NT2/D1 (cell line): ENCODE results near the gene ZSWIM6.

Experiments
- DNase-seq: peaks from one replicate; pipeline ENCODE4 v3.0.0-alpha.2; 2011; ENCODE audit warnings: low read depth, low spot score
- H3K27me3 ChIP-seq: 2 replicates; pipeline ENCODE4 v1.6.0; 2011; ENCODE audit warnings: mild to moderate bottlenecking; ENCODE audit not compliant: insufficient read length, insufficient read depth
- H3K36me3 ChIP-seq: 2 replicates; pipeline ENCODE4 v1.6.1; 2011; ENCODE audit warnings: mild to moderate bottlenecking, low read length, mixed read lengths; ENCODE audit not compliant: insufficient read depth, insufficient read length
- H3K4me1 ChIP-seq: 2 replicates; pipeline ENCODE4 v1.5.1; 2011; ENCODE audit not compliant: insufficient read depth, insufficient read length
- H3K4me3 ChIP-seq: 2 replicates; pipeline ENCODE4 v1.5.1; 2011; ENCODE audit warnings: low read depth; ENCODE audit not compliant: insufficient read length
- H3K9ac ChIP-seq: 2 replicates; pipeline ENCODE4 v1.6.0; 2011; ENCODE audit warnings: low read depth; ENCODE audit not compliant: insufficient read length
- H3K9me3 ChIP-seq: 2 replicates; pipeline ENCODE4 v1.5.1; 2011; ENCODE audit warnings: mild to moderate bottlenecking, low read length; ENCODE audit not compliant: insufficient read depth
- SUZ12 ChIP-seq: IDR thresholded peaks from 2 replicates; pipeline ENCODE4 v1.6.1; 2011; ENCODE audit not compliant: insufficient read length, insufficient read depth; ENCODE audit errors: extremely low read depth
- YY1 ChIP-seq: IDR thresholded peaks from 2 replicates; pipeline ENCODE4 v1.6.1; 2011; ENCODE audit not compliant: insufficient read length, insufficient read depth
- ZNF274 ChIP-seq: IDR thresholded peaks from 2 replicates; pipeline ENCODE4 v1.6.1; 2011; ENCODE audit warnings: mild to moderate bottlenecking, low read depth, low read length

Gene ZSWIM6

GRCh38 chr5:61290791-61291210, 41.3 kb upstream of the ZSWIM6 start:
- Histone ChIP-seq H3K4me3 (no peak overlapping the region), H3K4me1 (peaks cover 2% of the 10 kb centered on the region), H3K9me3 (peaks cover 4% of the 10 kb centered on the region; the same call in 1 of the 2 replicates), H3K27me3 (peaks cover 2% of the 10 kb centered on the region), H3K9ac (no peak overlapping the region), H3K36me3 (no peaks in the 10 kb centered on the region)
- DNase-seq = no peak
- TF ChIP-seq YY1 = no peak
- TF ChIP-seq SUZ12 = no peak
- no peak for TF ChIP-seq ZNF274

GRCh38 chr5:61292062-61292657, 39.9 kb upstream of the ZSWIM6 start:
- Histone ChIP-seq H3K9me3 (no peaks in the 10 kb centered on the region), H3K4me1 (peaks cover 2% of the 10 kb centered on the region), H3K36me3 (no peaks in the 10 kb centered on the region), H3K27me3 (peaks cover 2% of the 10 kb centered on the region), H3K4me3 (no peak overlapping the region), H3K9ac (no peak overlapping the region)
- TF ChIP-seq ZNF274 (no peak), SUZ12 (no peak), YY1 (no peak)
- no peak for DNase-seq

GRCh38 chr5:61293071-61293470, 39.0 kb upstream of the ZSWIM6 start:
- TF ChIP-seq ZNF274 (no peak), YY1 (no peak), SUZ12 (no peak)
- DNase-seq = no peak
- H3K9ac ChIP-seq = no peak overlapping the region

GRCh38 chr5:61293873-61294272, 38.2 kb upstream of the ZSWIM6 start:
- H3K4me3 ChIP-seq = no peak overlapping the region
- no peak for DNase-seq
- peaks cover 2% of the 10 kb centered on the region for H3K4me1 ChIP-seq
- H3K27me3 ChIP-seq = peaks cover 2% of the 10 kb centered on the region
- H3K9me3 ChIP-seq = no peaks in the 10 kb centered on the region
- H3K9ac ChIP-seq = no peak overlapping the region
- TF ChIP-seq ZNF274 = no peak
- no peak for TF ChIP-seq YY1
- no peak for TF ChIP-seq SUZ12
- H3K36me3 ChIP-seq = no peaks in the 10 kb centered on the region

More at GRCh38 chr5:61293071-61293470, 39.0 kb upstream of the ZSWIM6 start:
- H3K27me3 ChIP-seq = peaks cover 2% of the 10 kb centered on the region
- no peak overlapping the region for H3K4me3 ChIP-seq
- H3K9me3 ChIP-seq = no peaks in the 10 kb centered on the region
- peaks cover 2% of the 10 kb centered on the region for H3K4me1 ChIP-seq
- no peaks in the 10 kb centered on the region for H3K36me3 ChIP-seq

GRCh38 chr5:61295365-61295764, 36.7 kb upstream of the ZSWIM6 start:
- Histone ChIP-seq H3K4me1 (no peaks in the 10 kb centered on the region), H3K4me3 (no peak overlapping the region), H3K9me3 (peaks cover 8% of the 10 kb centered on the region), H3K36me3 (no peaks in the 10 kb centered on the region), H3K27me3 (peaks cover 2% of the 10 kb centered on the region), H3K9ac (no peak overlapping the region)
- no peak for DNase-seq
- TF ChIP-seq SUZ12 (no peak), ZNF274 (no peak), YY1 (no peak)

- H3K4me1 ChIP-seq = no peaks in the 10 kb centered on the region
- TF ChIP-seq SUZ12 = no peak
- TF ChIP-seq ZNF274 = no peak
- TF ChIP-seq YY1 = no peak
Observed at GRCh38 chr5:61298066-61298465, 34.0 kb upstream of the ZSWIM6 start.

GRCh38 chr5:61298580-61298979, 33.5 kb upstream of the ZSWIM6 start:
- Histone ChIP-seq H3K4me1 (no peaks in the 10 kb centered on the region), H3K9ac (no peak overlapping the region), H3K4me3 (no peak overlapping the region), H3K36me3 (no peaks in the 10 kb centered on the region), H3K27me3 (no peaks in the 10 kb centered on the region), H3K9me3 (peaks cover 9% of the 10 kb centered on the region)
- TF ChIP-seq SUZ12 (no peak), ZNF274 (no peak), YY1 (no peak)
- DNase-seq = no peak

More at GRCh38 chr5:61298066-61298465, 34.0 kb upstream of the ZSWIM6 start:
- no peak for DNase-seq
- Histone ChIP-seq H3K4me3 (no peak overlapping the region), H3K9ac (no peak overlapping the region), H3K27me3 (no peaks in the 10 kb centered on the region), H3K9me3 (peaks cover 9% of the 10 kb centered on the region), H3K36me3 (no peaks in the 10 kb centered on the region)

- H3K4me3 ChIP-seq = no peak overlapping the region
- no peaks in the 10 kb centered on the region for H3K36me3 ChIP-seq
- H3K4me1 ChIP-seq = no peaks in the 10 kb centered on the region
- peaks cover 9% of the 10 kb centered on the region for H3K9me3 ChIP-seq
- no peak for DNase-seq
- no peak overlapping the region for H3K9ac ChIP-seq
- H3K27me3 ChIP-seq = no peaks in the 10 kb centered on the region
- TF ChIP-seq YY1 (no peak), ZNF274 (no peak), SUZ12 (no peak)
Observed at GRCh38 chr5:61299261-61299681, 32.8 kb upstream of the ZSWIM6 start.
